ENCODE results near the gene VPS41. TPM values are rescaled to one million over a fixed set of nuclear protein-coding genes. Genes with fewer than 3 reads are reported as not detected.

VPS41 gene
- total and polyA plus RNA-seq, 2 of the 13 experiments (the other 11 are each of a cell fraction or from before 2014, with no cell fraction given): 12.1 to 43.4 TPM

DNA sequence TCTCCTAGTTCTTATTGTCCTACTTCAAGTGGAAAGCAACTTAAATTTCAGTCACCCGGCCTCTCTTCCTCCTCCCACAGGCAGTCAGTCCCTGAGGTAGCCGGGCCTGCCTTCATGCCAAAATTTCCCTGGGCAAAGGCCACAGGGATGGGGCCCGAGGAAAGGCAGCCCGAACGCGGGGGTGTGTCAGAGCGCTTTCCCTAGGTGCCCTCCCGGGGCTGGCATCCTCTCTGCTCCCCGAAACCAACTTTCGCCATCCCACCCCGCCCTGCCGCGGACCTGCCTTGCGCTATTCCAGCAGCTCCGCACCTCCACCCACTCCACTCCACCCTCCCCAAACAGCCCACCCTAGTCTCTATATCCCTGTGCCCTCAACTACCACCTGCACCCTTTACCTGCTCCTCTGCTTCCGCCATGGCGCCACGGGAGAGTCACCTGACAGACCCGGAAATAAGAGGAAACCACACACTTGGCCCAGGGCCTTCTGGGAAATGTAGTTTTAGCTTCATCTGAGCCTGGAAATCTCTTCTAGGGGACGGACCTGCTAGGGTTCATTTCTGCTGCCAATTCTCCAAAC lies at the start of gene VPS41 (continued):
- TF ChIP-seq ZNF225 (CRISPR knock-in tag; IDR thresholded peaks at IDR 0.05) (no peak), ZNF678 (CRISPR knock-in tag; IDR thresholded peaks at IDR 0.05) (no peak), ZNF564 (CRISPR knock-in tag; IDR thresholded peaks at IDR 0.05) (no peak), ZNF251 (CRISPR knock-in tag; IDR thresholded peaks at IDR 0.05) (no peak), LRRFIP1 (CRISPR knock-in tag; conservative IDR thresholded peaks at IDR 0.05) (no peak), PHF5A (CRISPR knock-in tag; IDR thresholded peaks at IDR 0.05; ENCODE audit: low read depth, unreplicated experiment) (no peak), DMAP1 (CRISPR knock-in tag; IDR thresholded peaks at IDR 0.05) (0 out of 2 replicates have a peak, but pooled peaks have one; percentile 46), ZNF670 (CRISPR knock-in tag; IDR thresholded peaks at IDR 0.05; ENCODE audit: borderline replicate concordance) (no peak), FOXA3 (CRISPR knock-in tag; IDR thresholded peaks at IDR 0.05) (peak; percentile 27; the same call in 1 of the 2 replicates), ZNF83 (CRISPR knock-in tag; IDR thresholded peaks at IDR 0.05; ENCODE audit: borderline replicate concordance) (0 out of 2 replicates have a peak, but pooled peaks have one; percentile 48), ZNF343 (CRISPR knock-in tag; IDR thresholded peaks at IDR 0.05) (0 out of 2 replicates have a peak, but pooled peaks have one; percentile 60), GTF3A (CRISPR knock-in tag; conservative IDR thresholded peaks at IDR 0.05) (no peak), FLYWCH1 (CRISPR knock-in tag; IDR thresholded peaks at IDR 0.05) (no peak), ARNTL (CRISPR knock-in tag; IDR thresholded peaks at IDR 0.05) (no peak), HNF1A (IDR thresholded peaks at IDR 0.05; ENCODE audit: low read depth) (no peak), HNF1A (CRISPR knock-in tag; IDR thresholded peaks at IDR 0.05; ENCODE audit: borderline replicate concordance) (no peak), PREB (CRISPR knock-in tag; IDR thresholded peaks at IDR 0.05) (no peak), BHLHE40 (IDR thresholded peaks at IDR 0.05; ENCODE audit: low read length) (peak; percentile 34; the same call in 1 of the 2 replicates), ZNF354B (CRISPR knock-in tag; IDR thresholded peaks at IDR 0.05) (no peak), ZNF530 (CRISPR knock-in tag; IDR thresholded peaks at IDR 0.05; ENCODE audit: low read depth) (no peak), CBFB (CRISPR knock-in tag; IDR thresholded peaks at IDR 0.05) (peak; percentile 76; the same call in 1 of the 2 replicates), ZFP1 (CRISPR knock-in tag; IDR thresholded peaks at IDR 0.05) (no peak), KDM1A (CRISPR knock-in tag; IDR thresholded peaks at IDR 0.05) (no peak), ERF (CRISPR knock-in tag; IDR thresholded peaks at IDR 0.05) (no peak), NCOA2 (CRISPR knock-in tag; IDR thresholded peaks at IDR 0.05) (no peak), ZNF883 (CRISPR knock-in tag; IDR thresholded peaks at IDR 0.05; ENCODE audit: not compliant biosample characterization) (no peak), ZNF446 (CRISPR knock-in tag; IDR thresholded peaks at IDR 0.05) (no peak)

All from HepG2 (cell line).